ENCODE measurements around the gene GALNT15.

GALNT15 gene

GRCh38 chr3:16252988-16253387 lies 78.5 kb downstream of the GALNT15 start:
- DNase-seq (ENCODE audit: low read depth) = no peak

GRCh38 chr3:16253601-16254000 lies 79.1 kb downstream of the GALNT15 start:
- DNase-seq (ENCODE audit: low read depth) = no peak

GRCh38 chr3:16254916-16255315 lies 80.4 kb downstream of the GALNT15 start:
- no peak for DNase-seq (ENCODE audit: low read depth)

GRCh38 chr3:16255326-16255725 lies 80.8 kb downstream of the GALNT15 start:
- no peak for DNase-seq (ENCODE audit: low read depth)

- DNase-seq (ENCODE audit: low read depth) = no peak
Observed at GRCh38 chr3:16255726-16256125, 81.2 kb downstream of the GALNT15 start.

- DNase-seq (ENCODE audit: low read depth) = no peak
Observed at GRCh38 chr3:16257309-16257708, 82.8 kb downstream of the GALNT15 start.

GRCh38 chr3:16258177-16258576 lies 83.7 kb downstream of the GALNT15 start:
- DNase-seq (ENCODE audit: low read depth) = no peak

GRCh38 chr3:16258866-16259265 lies 84.4 kb downstream of the GALNT15 start:
- DNase-seq (ENCODE audit: low read depth) = no peak

GRCh38 chr3:16260046-16260445 lies 85.6 kb downstream of the GALNT15 start:
- no peak for DNase-seq (ENCODE audit: low read depth)

GRCh38 chr3:16262174-16262573 lies 87.7 kb downstream of the GALNT15 start:
- DNase-seq (ENCODE audit: low read depth) = no peak

GRCh38 chr3:16264174-16264707 lies 89.8 kb downstream of the GALNT15 start:
- no peak for DNase-seq (ENCODE audit: low read depth)

- DNase-seq (ENCODE audit: low read depth) = peak; percentile 99
Observed at GRCh38 chr3:16264708-16265454, 90.4 kb downstream of the GALNT15 start, which contains the start of the genes DPH3 and OXNAD1. DPH3 (minus strand) TSS chr3:16264943; CDS start chr3:16264876, 67 bp downstream. OXNAD1 (plus strand) TSS chr3:16265212; CDS start chr3:16270953, 5,741 bp downstream.

- no peak for DNase-seq (ENCODE audit: low read depth)
Observed at GRCh38 chr3:16265455-16265786, 90.9 kb downstream of the GALNT15 start.

GRCh38 chr3:16266714-16267113 lies 92.2 kb downstream of the GALNT15 start:
- DNase-seq (ENCODE audit: low read depth) = no peak

- DNase-seq (ENCODE audit: low read depth) = no peak
Observed at GRCh38 chr3:16270855-16271254, 96.4 kb downstream of the GALNT15 start.

GRCh38 chr3:16272588-16272987 lies 98.1 kb downstream of the GALNT15 start:
- DNase-seq (ENCODE audit: low read depth) = no peak

GRCh38 chr3:16273867-16274266 lies 99.4 kb downstream of the GALNT15 start:
- no peak for DNase-seq (ENCODE audit: low read depth)

GRCh38 chr3:16277471-16277870 lies 103.0 kb downstream of the GALNT15 start:
- no peak for DNase-seq (ENCODE audit: low read depth)

GRCh38 chr3:16279010-16279801 lies 104.7 kb downstream of the GALNT15 start:
- DNase-seq (ENCODE audit: low read depth) = no peak

- no peak for DNase-seq (ENCODE audit: low read depth)
Observed at GRCh38 chr3:16280671-16281070, 106.2 kb downstream of the GALNT15 start.
